Measurements from ENCODE around the gene CAVIN2.
"Not testable (repeated sequence)": the region's sequence is repeated elsewhere in the genome, so short reads cannot be mapped to it uniquely, and the experiment has no call there.

The CAVIN2 gene

DNA sequence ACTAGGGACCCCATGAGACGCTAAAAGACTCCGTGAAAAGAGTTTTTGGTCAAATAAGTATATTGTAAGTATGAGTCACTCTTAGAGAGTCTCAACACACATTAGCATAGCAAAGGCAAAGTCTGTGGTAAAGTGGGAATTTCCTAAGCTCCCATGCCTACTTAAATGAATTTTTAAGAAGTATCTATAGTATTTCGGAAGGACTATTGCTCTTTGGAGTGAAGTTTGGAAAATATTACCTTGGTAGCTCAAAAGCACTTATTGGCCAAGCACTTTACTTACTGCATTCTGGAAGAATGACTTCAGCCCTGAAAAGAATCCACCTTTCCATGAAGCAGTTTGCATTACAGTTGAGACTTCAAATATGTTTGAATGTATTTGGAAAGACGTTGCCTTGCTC, 57.1 kb downstream of the CAVIN2 start:
- Histone ChIP-seq H3K36me3 (ENCODE audit: control insufficient read depth, insufficient read depth, low read length) (no peaks in the 10 kb centered on the region), H3K27me3 (replicated peaks; ENCODE audit: control insufficient read depth, insufficient read depth, low read length) (no peaks in the 10 kb centered on the region), H3K4me3 (replicated peaks; ENCODE audit: low read depth, low read length) (no peak overlapping the region)
- DNase-seq (ENCODE audit: extremely low read depth, insufficient read length): no peak
- TF ChIP-seq, protein P1, sequence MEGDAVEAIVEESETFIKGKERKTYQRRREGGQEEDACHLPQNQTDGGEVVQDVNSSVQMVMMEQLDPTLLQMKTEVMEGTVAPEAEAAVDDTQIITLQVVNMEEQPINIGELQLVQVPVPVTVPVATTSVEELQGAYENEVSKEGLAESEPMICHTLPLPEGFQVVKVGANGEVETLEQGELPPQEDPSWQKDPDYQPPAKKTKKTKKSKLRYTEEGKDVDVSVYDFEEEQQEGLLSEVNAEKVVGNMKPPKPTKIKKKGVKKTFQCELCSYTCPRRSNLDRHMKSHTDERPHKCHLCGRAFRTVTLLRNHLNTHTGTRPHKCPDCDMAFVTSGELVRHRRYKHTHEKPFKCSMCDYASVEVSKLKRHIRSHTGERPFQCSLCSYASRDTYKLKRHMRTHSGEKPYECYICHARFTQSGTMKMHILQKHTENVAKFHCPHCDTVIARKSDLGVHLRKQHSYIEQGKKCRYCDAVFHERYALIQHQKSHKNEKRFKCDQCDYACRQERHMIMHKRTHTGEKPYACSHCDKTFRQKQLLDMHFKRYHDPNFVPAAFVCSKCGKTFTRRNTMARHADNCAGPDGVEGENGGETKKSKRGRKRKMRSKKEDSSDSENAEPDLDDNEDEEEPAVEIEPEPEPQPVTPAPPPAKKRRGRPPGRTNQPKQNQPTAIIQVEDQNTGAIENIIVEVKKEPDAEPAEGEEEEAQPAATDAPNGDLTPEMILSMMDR (IDR thresholded peaks at IDR 0.05; ENCODE audit: insufficient read depth, low read length, poor library complexity, severe bottlenecking): no peak

DNA sequence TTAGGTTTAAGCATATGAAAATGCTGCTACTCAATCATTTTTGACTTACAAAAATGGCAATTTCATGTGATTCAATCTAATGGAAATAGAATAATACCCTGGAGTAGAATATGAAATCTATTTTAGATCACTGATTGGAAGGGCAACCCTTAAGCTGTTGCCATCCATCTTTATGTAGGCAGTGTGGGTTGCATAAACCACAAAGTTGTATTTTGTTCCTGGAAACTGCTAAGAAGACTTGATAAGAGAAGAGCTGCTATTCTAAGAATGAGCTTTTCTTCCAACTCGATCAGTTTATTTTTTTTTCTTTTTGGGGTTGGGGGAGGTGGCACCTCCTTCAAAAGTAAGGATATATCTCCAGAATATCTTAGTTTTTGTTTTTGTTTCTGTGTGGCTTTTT, 60.2 kb downstream of the CAVIN2 start:
- no peak overlapping the region for H3K4me3 ChIP-seq (replicated peaks; ENCODE audit: low read depth, low read length)
- no peaks in the 10 kb centered on the region for H3K27me3 ChIP-seq (replicated peaks; ENCODE audit: control insufficient read depth, insufficient read depth, low read length)
- TF ChIP-seq, protein P1 (IDR thresholded peaks at IDR 0.05; ENCODE audit: insufficient read depth, low read length, poor library complexity, severe bottlenecking): no peak
- H3K36me3 ChIP-seq (ENCODE audit: control insufficient read depth, insufficient read depth, low read length): no peaks in the 10 kb centered on the region
- DNase-seq (ENCODE audit: extremely low read depth, insufficient read length): no peak

DNA sequence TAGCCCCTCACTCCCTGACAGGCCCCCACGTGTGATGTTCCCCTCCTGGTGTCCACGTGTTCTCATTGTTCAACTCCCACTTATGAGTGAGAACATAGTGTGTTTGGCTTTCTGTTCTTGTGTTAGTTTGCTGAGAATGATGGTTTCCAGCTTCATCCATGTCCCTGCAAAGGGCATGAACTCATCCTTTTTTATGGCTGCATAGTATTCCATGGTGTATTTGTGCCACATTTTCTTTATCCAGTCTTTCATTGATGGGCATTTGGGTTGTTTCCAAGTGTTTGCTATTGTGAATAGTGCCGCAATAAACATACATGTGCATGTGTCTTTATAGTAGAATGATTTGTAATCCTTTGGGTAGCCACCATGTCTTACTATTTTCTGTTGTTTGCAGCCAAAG, 61.2 kb downstream of the CAVIN2 start:
- not testable (repeated sequence) for H3K4me3 ChIP-seq (replicated peaks; ENCODE audit: low read depth, low read length); H3K27me3 ChIP-seq (replicated peaks; ENCODE audit: control insufficient read depth, insufficient read depth, low read length); H3K36me3 ChIP-seq (ENCODE audit: control insufficient read depth, insufficient read depth, low read length); DNase-seq (ENCODE audit: extremely low read depth, insufficient read length)
